Tongue (tissue), 2 donors: ENCODE data around the gene ZNF609. TPM values are rescaled to one million over a fixed set of nuclear protein-coding genes. Genes with fewer than 3 reads are reported as not detected.

ENCODE experiments used
- DNase-seq: peaks from one replicate; pipeline ENCODE4 v3.0.0-alpha.2; 2015
- total RNA-seq: library from RNA; depleted of rRNA; stranded (reverse); fragments of >200 nt; gene quantifications from one replicate; pipeline ENCODE4 v1.2.3, GENCODE V29; 2014

ZNF609 gene
- total RNA-seq, 1 donor from 2014 or later, result 19.6 TPM

- DNase-seq, result no peak
Observed at GRCh38 chr15:64695561-64695992, 235.2 kb downstream of the ZNF609 start.

DNA sequence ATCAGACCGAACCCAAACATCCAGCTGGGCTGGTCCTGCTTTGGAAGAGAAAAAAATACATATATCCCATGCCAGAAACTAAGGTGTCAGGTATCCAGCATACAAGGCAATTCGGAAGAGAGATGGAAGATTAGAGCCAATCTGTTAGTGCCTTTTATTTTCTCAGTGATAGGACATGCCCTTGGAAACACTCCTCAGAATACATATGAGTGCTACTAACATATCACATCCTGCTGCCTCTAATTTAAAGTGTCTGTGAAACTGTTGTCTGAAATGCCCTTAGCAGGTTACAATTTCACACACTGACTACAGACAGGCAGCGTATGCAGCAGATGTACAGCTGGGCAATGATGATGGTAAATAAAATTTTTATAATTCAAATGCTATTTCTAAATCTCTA lies 236.1 kb downstream of the ZNF609 start:
- DNase-seq, result no peak

- DNase-seq, result no peak
Observed at GRCh38 chr15:64697911-64698369, 237.6 kb downstream of the ZNF609 start.

- no peak for DNase-seq
Observed at GRCh38 chr15:64698823-64699222, 238.4 kb downstream of the ZNF609 start.

GRCh38 chr15:64699751-64700388 lies 239.5 kb downstream of the ZNF609 start:
- peak; percentile 93 for DNase-seq

- no peak for DNase-seq
Observed at GRCh38 chr15:64701051-64701450, 240.7 kb downstream of the ZNF609 start.

DNA sequence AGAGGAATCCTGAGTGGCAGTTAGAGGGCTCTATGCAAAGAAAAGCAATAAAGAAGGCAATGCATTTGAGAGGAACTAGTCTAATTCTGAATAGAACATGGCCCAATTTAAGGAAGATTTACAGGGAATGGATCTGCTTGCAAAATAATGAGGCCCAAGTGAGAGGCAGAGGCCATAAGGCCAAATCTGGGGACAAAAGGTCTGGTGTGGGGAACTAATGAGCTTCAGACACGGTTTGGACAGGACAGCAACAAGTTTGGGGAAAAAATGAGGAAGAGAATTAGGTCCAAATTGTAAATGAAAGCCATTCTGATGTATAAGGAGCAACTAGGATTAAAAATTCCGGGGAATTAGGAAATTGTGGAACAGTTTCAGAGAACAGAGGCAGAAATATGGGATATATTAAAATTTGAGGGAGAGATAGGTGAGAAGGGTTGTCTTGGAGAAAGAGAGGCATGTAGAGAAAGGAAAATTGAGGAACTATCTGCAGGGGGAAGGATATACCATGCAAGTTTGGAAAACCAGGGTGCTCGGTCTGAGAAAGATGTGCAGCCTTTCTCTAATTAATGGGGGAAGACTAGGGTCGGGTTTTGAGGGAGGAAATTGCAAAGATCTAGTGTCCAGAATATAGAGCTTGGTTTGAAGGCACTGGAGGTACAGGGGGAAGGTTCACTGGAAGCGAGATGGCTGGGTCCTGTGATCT lies 241.3 kb downstream of the ZNF609 start:
- no peak for DNase-seq

DNA sequence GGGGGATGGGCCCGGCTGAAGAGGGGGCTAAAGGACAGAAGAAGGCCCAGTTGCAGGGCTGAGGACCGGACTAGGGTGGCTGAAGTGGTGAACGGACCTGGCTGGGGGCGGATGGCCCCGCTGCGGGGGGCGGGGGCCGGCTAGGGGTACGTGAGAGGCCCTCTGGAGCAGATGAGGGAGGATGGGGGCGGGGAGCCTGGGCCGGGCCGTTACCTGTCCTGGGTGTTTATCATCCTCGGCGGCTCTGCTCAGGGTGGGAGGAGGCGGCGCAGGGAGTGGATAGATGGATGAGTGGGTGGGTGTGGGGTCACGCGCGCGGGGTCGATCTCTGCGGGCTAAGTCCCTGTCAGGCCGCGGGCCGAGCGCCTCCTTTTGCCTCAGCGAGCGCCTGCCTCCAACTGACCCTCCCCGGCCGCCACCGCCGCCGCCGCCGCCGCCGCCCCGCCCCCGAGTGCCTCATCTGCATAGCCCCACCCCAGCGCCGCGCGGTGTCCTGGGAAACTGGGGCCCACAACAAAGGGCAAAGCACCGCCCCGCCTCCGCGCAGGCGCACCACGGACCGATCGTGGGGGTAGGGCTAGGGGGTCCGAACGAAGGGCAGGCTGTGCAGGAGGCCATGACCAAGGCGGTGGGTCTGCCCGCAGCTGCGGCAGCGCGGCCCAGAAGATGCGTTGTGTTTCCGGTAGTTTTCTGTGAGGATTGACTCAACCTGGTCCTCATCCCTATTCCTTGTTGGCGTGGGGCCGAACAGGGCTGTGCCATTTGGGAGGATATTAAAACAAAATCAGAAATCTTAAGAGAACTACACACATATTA lies 242.6 kb downstream of the ZNF609 start:
- peak; percentile 99 for DNase-seq

DNA sequence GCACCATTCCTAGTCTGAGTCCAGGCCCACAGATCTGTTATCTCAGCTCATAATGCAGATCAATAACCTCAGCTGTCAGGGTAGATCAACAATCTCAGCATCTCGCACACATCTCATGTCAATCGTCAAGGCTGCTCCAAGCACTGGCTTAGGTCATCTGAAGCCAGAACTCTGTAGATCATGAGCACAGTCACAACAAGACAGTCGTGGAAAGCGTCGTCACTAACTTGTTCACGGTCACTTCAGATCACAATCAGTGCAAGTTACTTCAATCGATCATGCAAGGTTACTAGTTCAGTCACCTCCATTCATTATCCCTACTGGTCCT lies 243.2 kb downstream of the ZNF609 start:
- no peak for DNase-seq

DNA sequence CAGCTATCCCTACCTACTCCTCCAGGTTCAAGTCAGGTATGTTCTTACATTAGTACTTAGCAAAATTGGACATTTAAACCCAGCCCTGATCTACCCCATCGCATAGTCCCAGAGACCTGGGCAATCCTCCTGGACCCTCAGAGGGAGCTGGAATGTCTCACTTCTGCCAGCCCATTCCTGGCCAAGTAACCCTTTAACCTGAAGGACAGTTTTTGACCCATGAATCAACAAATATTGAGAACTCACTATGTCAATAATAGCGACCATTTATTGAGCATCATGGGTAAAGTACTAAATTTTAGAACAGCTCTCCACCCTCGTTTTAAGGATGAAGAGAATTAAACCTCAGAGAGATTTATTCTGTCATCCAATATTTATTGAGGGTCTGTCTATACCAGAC lies 244.6 kb downstream of the ZNF609 start:
- no peak for DNase-seq

GRCh38 chr15:64706011-64706911 lies 245.9 kb downstream of the ZNF609 start:
- no peak for DNase-seq

- DNase-seq, result no peak
Observed at GRCh38 chr15:64710676-64711428, 250.5 kb downstream of the ZNF609 start.

DNA sequence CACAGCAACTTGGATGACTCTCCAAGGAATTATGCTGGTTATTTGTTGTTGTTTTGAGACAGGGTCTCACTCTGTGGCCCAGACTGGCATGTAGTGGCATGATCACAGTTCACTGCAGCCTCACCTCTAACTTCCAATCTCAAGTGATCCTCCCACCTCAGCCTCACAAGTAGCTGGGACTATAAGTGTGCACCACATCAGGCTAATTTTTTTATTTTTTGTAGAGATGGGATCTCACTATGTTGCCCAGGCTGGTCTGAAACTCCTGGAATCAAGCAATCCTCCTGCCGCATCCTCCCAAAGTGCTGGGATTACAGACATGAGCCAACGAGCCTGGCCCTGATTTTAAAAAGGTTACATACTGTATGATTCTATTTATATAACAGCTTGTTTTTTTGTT lies 252.0 kb downstream of the ZNF609 start:
- no peak for DNase-seq

DNA sequence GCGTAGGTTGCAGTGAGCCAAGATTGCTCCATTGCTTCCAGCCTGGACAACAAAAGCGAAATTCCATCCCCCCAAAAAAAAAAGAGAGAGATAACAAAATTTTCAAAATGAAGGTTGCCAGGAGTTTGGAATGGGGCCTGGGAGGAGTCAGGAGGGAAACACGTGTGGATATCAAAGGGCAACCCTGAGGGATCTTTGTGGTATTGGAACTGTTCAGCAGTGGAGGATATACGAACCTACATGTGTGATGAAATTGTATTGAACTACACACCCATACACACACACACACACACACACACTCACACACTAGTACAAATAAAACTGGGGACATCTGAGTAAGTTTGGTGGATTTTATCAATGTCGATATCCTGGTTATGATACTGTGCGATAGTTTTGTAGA lies 253.2 kb downstream of the ZNF609 start:
- DNase-seq, result no peak

GRCh38 chr15:64716452-64716851 lies 256.1 kb downstream of the ZNF609 start:
- no peak for DNase-seq

DNA sequence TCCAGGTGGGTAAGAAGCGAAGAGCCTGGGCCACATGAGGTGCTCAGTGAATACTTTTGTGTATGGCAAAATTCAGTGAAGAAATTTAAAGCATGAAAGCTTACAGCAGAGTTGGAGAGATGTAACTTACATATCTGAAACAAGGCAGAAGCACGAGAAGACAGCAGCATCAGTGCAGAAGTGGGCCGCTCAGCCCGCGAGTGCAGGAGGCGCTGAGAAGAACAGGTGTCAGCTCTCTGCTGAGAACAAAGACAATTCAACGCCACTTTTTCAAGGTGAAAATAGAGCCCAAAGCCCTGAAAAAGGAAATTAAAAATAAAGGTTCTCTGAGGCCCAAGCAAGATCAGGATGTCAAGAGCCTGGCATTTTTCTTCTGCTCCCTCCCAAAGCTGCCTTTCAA lies 256.8 kb downstream of the ZNF609 start:
- no peak for DNase-seq

DNA sequence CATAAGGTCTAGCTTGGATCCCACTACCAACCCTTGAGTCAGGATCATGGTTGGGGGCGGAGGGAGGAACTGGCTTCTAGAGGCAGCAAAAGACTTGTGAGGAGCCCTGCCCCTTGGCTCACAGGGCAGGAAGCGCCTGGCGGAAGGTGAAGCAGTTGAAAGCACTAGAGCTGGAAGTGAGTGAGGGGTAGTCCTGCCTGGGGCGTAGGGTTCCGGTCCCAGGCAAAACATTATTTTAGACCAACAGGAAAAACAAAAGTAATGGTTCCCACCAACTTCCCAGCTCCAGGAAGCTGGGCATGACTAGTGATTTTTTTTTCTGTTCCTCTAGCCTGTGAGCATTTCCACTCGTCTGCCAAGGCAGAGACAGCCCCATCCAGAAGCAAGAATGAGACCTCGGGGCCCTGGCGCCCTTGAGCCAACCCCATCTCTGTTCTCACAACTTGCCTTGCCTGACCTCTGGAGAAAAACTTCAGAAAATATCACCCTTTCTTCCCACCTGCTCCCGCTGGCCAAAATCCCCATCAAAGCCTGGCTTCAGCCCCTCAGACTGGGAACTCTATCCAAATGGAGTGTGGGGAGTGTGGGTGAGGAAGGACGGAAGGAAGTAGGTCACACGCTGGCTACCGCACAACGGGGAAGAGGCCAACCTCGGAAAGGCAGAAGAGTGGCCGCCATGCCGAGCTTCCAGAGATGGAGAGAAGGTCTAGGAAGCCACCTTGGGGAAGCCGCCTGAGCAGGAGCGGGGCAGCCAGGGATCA lies 257.5 kb downstream of the ZNF609 start:
- no peak for DNase-seq

DNA sequence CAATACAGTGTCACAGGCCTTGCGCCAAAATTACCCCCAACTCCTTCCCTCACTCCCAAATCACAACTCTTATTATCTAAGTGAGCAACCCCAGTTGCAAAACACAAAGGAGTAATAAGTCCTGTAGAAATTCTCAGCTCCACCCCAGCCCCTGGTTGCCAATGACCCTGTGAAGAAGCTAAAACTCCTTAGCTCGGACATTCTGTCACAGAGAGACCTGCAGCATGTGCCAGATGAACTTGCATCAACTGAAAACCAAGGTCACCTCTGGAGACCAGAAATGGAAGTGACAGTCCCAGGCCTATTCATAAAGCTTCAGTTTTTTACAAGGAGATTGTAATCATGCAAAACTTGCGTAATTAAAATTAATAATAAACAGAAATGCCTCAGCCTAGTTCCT lies 259.8 kb downstream of the ZNF609 start:
- DNase-seq, result no peak

GRCh38 chr15:64730151-64730550 lies 269.8 kb downstream of the ZNF609 start:
- DNase-seq, result no peak

DNA sequence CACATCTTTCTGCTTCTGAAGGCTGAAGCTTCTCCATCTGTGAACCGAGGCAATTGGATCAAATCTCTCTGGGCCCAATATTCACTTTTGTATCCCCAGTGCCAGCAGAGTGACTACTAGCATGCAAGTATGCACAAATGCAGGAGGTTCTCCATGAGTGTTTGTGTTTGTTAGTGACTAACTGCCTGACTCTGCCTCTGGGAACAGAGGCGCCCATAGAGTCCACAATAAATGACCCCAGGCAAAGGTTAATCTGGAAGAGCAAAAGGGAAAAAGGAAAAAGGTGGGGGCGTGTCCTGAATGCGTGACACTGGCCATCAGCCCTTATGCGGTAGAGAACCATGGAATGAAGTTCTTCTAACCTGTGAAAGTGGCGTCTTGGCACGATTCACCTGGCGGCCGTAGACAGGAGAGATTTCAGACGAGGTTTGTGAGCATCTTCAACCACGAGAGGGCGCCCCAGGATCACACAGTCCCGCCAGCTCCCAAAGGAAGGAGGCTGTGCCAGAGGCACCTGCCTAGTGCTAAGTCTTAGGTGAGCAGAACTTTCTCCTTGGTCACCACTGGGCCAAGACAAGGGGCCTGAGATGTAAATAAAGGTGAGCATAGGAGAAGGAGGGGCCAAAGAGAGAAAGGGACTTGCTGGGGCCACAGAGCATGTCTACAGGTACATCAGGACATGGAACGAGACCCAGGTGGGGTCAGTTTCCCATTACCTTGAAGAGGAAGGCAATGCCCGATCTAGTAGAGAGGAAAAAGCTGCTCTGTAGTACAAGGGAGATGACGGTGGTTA lies 270.8 kb downstream of the ZNF609 start:
- peak; percentile 94 for DNase-seq
